RWPE2 (cell line): ENCODE results near the gene FLT3LG.
A peak's percentile ranks its signal among the peaks of the same experiment; 100 is the strongest.

ENCODE experiments used
- ATAC-seq: fragments of 200-7000 bp; cut with Tn5 transposase; 3 replicates; pipeline ENCODE4 v1.9.1; 2021; ENCODE audit warnings: low read depth
- DNase-seq: peaks from one replicate; pipeline ENCODE4 v3.0.0-alpha.2; 2020; ENCODE audit warnings: low spot score
- H3K27ac ChIP-seq: fragments of 450-650 bp; 2 replicates; pipeline ENCODE4 v1.5.1; 2017; ENCODE audit warnings: mild to moderate bottlenecking; ENCODE audit not compliant: poor library complexity, severe bottlenecking
- H3K27me3 ChIP-seq: fragments of 250-450 bp; sonication (Bioruptor Pico); 2 replicates; pipeline ENCODE4 v1.5.1; 2021; ENCODE audit warnings: mild to moderate bottlenecking, moderate library complexity; ENCODE audit not compliant: insufficient read depth, poor library complexity, severe bottlenecking
- H3K36me3 ChIP-seq: fragments of 250-450 bp; sonication (Bioruptor Pico); 2 replicates; pipeline ENCODE4 v1.5.1; 2020; ENCODE audit warnings: low read depth, mild to moderate bottlenecking, moderate library complexity
- H3K4me1 ChIP-seq: fragments of 250-450 bp; sonication (Bioruptor Pico); 2 replicates; pipeline ENCODE4 v1.5.1; 2021; ENCODE audit warnings: mild to moderate bottlenecking, moderate library complexity; ENCODE audit not compliant: insufficient read depth, poor library complexity, severe bottlenecking
- H3K4me3 ChIP-seq: fragments of 250-450 bp; sonication (Bioruptor Pico); 2 replicates; pipeline ENCODE4 v1.5.1; 2021; ENCODE audit warnings: mild to moderate bottlenecking, moderate library complexity; ENCODE audit not compliant: severe bottlenecking
- H3K9me3 ChIP-seq: fragments of 250-450 bp; sonication (Bioruptor Pico); 2 replicates; pipeline ENCODE4 v1.5.1; 2021; ENCODE audit warnings: mild to moderate bottlenecking, moderate library complexity; ENCODE audit not compliant: severe bottlenecking
- TF ChIP-seq, protein P1 (sequence below): fragments of 450-650 bp; IDR thresholded peaks from one replicate; pipeline ENCODE4 v1.5.1; 2017; ENCODE audit warnings: mild to moderate bottlenecking, moderate library complexity; ENCODE audit not compliant: poor library complexity, severe bottlenecking

The FLT3LG gene

DNA sequence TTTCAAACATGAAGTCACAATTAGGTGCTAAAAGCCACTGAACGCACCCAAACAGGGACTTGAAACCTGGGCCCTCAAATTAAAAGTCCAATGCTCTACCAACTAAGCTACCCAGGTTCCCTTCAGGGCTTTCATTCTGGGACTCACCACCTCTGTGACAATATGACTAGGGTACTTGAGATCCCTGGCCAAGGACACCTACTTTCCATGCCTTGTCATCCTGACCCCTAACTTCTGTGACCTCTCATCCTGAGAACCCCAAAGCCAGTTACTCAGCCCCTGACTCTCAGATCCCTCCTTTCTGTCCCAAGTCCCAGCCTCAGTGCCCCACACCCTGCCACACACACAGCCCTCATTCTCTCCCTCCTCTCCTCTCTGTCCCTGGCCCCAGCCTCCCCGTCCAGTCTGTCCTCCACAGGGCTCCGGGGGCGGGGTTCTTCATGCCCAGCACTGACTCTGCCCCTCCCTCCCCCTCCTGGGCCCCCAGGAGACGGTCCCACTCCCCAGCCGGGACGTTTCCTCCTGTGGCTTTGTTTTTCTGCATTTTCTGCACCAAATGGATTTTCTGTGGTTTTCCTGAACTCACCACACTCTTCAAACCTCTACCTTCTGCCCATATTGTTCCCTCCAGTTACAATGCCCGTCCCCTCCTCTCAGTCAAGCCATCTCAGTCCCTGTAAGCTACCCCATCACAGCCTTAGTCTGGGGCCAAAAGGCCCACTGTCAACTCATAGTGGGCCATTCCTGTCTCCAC lies 60.8 kb downstream of the FLT3LG start:
- H3K4me1 ChIP-seq, result no peaks in the 10 kb centered on the region
- TF ChIP-seq, protein P1, sequence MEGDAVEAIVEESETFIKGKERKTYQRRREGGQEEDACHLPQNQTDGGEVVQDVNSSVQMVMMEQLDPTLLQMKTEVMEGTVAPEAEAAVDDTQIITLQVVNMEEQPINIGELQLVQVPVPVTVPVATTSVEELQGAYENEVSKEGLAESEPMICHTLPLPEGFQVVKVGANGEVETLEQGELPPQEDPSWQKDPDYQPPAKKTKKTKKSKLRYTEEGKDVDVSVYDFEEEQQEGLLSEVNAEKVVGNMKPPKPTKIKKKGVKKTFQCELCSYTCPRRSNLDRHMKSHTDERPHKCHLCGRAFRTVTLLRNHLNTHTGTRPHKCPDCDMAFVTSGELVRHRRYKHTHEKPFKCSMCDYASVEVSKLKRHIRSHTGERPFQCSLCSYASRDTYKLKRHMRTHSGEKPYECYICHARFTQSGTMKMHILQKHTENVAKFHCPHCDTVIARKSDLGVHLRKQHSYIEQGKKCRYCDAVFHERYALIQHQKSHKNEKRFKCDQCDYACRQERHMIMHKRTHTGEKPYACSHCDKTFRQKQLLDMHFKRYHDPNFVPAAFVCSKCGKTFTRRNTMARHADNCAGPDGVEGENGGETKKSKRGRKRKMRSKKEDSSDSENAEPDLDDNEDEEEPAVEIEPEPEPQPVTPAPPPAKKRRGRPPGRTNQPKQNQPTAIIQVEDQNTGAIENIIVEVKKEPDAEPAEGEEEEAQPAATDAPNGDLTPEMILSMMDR, result no peak
- DNase-seq (no peak), ATAC-seq (no peak)
- no peaks in the 10 kb centered on the region for H3K36me3 ChIP-seq
- no peak overlapping the region for H3K27ac ChIP-seq
- H3K4me3 ChIP-seq, result peak overlapping the region; percentile 39
- no peaks in the 10 kb centered on the region for H3K9me3 ChIP-seq
- no peaks in the 10 kb centered on the region for H3K27me3 ChIP-seq
